Measurements from ENCODE around the gene TENM4.

GRCh38 chr11:78978831-78979230 is 462.0 kb downstream of the TENM4 start:
- TF ChIP-seq CTCF (IDR thresholded peaks at IDR 0.05; ENCODE audit: borderline replicate concordance, extremely low read depth, low read length, poor library complexity, severe bottlenecking) = no peak
- TF ChIP-seq EZH2 (IDR thresholded peaks at IDR 0.05; ENCODE audit: borderline replicate concordance, low read depth, low read length, severe bottlenecking) = no peak

Data from DND-41 (cell line).